Esophagus mucosa (tissue), 1 donor: ENCODE measurements around the gene OXCT1. TPM values are rescaled to one million over a fixed set of nuclear protein-coding genes. Genes with fewer than 3 reads are reported as not detected.
A peak's percentile ranks its signal among the peaks of the same experiment; 100 is the strongest.
"Not testable (repeated sequence)": the region's sequence is repeated elsewhere in the genome, so short reads cannot be mapped to it uniquely, and the experiment has no call there.

Experiments used
- ATAC-seq: fragments of 200-7000 bp; cut with Tn5 transposase; one replicate; pipeline ENCODE4 v1.9.1; 2020
- total RNA-seq: library from RNA; stranded (reverse); gene quantifications from one replicate; pipeline ENCODE4 v1.2.4, GENCODE V29; 2023
- donor health status: DM: yes; HTN: yes; CAD: no.

Gene OXCT1
- total RNA-seq, 1 donor from 2014 or later: 27.0 TPM

- ATAC-seq: no peak
These were observed 98.2 kb downstream of the OXCT1 start for GRCh38 chr5:41772056-41772455.

- ATAC-seq: no peak
These were observed 99.4 kb downstream of the OXCT1 start for GRCh38 chr5:41770799-41771198.

GRCh38 chr5:41768692-41769091 lies 101.5 kb downstream of the OXCT1 start:
- no peak for ATAC-seq

DNA sequence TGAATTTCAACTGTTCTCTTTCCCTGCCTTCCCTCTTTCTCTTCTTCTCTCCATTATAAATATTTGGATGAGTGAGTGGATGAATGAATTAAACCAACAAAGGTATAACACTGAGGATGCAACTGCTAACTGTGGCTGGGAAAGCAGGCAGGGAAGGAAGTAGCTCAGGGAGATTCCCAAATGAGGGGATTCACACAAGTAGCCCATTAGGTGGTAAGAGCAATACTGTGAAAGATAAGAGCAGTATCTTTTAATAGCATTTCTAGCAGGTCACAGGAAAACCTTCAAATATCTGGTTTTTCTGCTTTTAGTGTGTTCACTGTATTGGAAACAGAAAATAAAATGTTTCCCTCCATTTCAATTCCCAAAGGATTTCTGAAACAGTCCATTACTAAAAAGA lies 105.6 kb downstream of the OXCT1 start:
- ATAC-seq: no peak

DNA sequence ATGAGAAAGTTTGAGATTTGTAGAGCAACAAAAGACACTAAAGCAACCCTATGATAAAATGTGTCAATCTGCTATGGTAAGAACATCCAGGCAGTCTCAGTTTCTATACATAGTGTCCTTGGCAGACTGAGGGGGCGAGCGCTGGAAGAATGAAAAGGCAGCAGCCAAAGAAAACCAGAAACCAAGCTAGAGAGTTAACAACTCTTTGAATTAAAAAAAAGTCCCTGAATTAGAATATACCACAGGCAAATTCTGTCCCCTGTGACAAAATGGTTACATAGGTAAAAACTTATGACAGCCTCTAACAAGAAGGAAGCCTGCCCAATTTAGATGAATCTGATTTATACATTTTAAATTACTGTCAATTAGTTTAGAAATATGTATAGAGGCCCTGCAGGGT lies 106.7 kb downstream of the OXCT1 start:
- ATAC-seq: no peak

GRCh38 chr5:41763081-41763480 lies 107.1 kb downstream of the OXCT1 start:
- no peak for ATAC-seq

GRCh38 chr5:41762426-41762825 lies 107.8 kb downstream of the OXCT1 start:
- no peak for ATAC-seq

- ATAC-seq: no peak
These were observed 108.6 kb downstream of the OXCT1 start for GRCh38 chr5:41761663-41762062.

GRCh38 chr5:41755705-41756104 lies 114.5 kb downstream of the OXCT1 start:
- ATAC-seq: no peak

DNA sequence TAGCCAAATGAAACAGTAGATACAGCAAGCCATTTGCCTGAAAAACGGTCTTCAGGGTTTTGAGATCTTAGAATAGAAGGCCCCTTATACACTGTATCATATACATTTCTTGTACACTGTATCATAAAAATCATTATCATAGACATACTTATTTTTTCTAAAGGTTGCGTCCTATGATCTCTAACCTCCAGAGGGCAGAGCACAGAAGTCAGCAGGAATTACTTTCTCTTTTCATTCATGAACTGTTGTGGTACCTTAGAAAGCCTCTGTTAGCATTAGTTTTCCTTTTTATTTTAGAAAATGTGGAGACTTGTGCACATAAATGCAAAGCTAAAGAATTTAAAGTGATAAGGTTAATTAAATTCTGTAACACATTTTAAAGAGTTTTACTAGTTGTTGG lies 115.4 kb downstream of the OXCT1 start:
- ATAC-seq: no peak

DNA sequence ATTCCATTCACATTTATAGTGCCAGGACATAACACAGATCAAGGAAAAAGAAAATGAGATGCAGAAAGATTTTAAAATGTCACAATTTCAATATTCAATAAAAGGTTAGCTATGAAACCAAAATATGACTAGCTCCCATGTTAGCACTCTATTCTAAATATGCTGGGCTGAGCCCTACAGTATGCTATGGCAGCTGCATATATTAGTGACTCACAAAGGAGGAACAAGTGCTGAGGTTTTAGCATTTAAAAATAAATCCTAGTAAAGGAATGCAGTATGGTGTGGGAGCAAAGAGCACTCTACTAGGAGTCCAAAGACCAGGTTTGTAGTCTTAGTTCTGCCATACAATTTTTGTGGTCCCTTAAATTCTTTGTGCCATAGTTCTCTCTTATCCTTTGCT lies 118.4 kb downstream of the OXCT1 start:
- ATAC-seq: peak; percentile 66

GRCh38 chr5:41748631-41749030 lies 121.6 kb downstream of the OXCT1 start:
- ATAC-seq: peak; percentile 80

DNA sequence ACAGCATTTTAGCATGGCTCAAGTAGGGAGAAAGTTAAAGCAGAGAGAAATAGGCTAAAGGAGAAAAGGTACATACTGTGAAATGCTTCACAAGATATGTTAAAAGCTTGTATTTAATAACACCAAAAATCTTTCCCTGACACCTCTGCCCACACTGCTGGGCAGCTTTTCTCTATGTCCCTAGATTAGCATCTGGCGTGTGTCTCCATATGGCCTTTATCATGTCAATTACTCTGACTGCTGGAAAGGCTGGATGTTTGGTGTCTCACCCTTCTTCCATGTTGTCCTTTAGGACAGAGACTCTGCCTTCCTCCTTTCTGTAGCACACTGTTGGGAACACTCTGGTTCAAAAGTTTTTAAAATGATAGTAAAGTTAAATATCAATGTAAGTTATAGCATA lies 122.5 kb downstream of the OXCT1 start:
- ATAC-seq: no peak

DNA sequence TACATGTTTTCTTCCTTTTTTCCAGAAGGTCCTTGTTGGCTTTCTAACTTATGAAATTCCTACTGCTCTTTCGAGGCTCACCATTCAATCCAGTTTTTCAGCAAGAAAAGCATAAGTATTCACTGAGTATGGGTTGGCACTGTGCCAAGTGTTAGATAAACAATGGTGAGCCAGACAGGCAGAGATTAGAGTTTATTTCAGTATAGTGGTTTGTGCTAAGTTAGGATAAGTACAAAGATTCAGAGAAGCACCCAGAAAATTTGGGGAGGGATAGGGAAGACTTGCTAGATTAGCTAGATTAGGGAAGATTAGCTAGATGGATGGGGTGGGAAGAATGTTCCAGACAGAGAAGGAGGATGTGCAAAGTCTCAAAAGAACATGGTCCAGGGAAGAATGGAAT lies 122.9 kb downstream of the OXCT1 start:
- no peak for ATAC-seq

GRCh38 chr5:41742608-41743007 lies 127.6 kb downstream of the OXCT1 start:
- ATAC-seq: not testable (repeated sequence)

DNA sequence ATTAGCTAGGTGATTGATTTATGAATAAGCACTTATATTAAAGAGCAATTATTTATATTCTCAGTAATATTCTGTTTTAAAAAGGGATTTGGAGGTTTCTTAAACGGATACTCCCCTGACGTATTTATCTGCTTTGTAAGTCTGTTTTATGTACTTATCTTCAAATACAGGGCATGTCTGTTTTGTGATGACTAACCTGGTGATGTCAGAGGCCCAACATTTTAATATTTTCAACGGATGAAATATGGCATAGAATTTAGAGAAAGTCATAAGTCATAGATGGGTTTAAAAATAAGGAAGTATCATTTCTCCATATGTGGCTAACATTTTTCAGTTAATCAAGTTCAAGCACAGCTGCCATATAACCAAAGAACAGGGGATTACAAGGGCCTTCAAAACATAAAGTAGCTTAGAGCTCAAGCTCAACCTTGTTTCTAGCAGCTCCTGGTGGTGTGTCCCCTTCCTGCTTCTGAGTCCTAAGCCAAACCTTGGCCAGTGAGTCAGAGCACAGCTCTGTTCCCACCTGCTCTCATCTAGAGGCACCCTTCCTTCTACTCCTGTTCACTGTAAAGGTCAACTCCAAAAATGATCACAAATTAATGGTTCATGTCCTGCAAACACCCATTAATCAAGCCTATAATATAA lies 131.4 kb downstream of the OXCT1 start:
- no peak for ATAC-seq

DNA sequence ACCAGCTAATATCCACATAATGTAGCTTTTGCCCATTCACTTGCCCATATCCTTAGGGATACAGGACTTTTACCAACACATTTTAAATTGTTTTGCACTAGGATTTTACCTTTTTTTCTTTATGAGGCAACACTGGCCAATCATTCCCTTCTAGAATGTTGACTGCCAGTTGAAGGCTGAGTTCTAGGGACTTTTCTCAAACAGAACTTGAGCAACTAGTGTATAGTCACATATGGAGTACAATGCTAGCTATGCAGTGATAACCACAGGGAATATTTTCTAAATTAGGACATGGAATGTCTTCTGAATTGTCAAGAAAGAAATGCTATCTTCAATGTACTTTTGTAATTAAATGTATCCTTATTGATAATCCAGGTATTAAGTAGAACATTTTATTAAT lies 133.6 kb downstream of the OXCT1 start:
- ATAC-seq: no peak

DNA sequence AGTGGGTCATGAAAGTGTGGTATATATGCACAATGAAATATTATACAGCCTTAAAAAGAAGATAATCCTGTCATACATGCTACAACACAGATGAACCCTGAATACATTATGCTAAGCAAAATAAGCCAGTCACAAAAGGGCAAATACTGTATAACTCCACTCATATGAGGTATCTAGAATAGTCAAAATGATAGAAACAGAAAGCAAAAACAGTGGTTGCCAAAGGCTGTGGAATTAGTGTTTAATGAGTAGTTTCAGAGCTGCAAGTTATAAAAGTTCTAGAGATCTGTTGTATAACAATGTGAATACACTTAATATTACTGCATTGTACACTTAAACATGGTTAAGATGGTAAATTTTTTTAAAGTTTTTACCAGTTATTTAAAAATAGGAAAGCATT lies 135.0 kb downstream of the OXCT1 start:
- no peak for ATAC-seq

DNA sequence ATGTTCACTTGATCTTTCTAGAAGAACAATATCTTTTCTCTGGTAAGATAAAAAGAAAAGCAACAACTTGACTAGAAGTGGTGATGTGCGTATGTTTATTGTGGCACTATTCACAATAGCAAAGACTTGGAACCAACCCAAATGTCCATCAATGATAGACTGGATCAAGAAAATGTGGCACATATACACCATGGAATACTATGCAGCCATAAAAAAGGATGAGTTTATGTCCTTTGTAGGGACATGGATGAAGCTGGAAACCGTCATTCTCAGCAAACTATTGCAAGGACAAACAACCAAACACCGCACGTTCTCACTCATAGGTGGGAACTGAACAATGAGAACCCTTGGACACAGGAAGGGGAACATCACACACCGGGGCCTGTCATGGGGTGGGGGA lies 140.8 kb downstream of the OXCT1 start:
- not testable (repeated sequence) for ATAC-seq

- no peak for ATAC-seq
These were observed 141.9 kb downstream of the OXCT1 start for GRCh38 chr5:41728281-41728680.

GRCh38 chr5:41722359-41722950 lies 147.8 kb downstream of the OXCT1 start:
- ATAC-seq: no peak

DNA sequence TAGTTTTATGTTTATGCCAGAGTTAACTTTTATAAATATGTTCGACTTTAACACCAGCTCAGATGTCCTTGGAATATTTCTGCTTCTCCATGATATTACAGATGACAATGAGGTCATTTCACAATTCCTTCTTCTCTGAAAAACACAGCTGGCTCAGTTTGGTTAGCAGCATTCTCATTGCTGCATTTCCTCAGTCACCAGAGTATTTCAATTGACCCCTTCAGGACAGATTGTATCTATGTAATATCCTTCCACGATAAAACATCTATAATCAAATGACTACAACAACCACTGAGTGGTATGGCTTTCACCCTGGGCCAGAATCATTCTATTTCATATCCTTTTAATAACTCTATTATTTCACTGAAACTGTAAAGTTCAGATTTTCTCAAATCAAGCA lies 148.7 kb downstream of the OXCT1 start:
- ATAC-seq: no peak

DNA sequence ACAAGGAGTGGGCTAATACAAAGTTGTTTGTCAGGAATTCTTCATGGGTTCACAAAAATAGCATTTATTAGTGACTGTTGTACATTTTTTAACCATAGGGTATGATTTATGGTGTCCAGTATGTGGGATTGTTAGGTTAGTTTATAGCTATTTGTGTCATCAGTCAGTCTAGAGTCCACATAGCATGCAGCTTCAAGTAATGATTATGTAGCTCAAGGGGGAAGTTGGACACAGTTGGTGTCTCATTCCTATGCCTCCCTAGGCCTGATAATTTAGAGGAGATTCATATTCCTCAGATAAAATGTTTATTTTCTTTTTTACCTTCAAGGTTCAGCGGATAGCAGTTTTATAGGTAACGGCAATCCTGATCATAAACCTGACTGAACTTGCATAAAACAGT lies 153.8 kb downstream of the OXCT1 start:
- ATAC-seq: no peak

- not testable (repeated sequence) for ATAC-seq
These were observed 155.8 kb downstream of the OXCT1 start for GRCh38 chr5:41714446-41714845.

GRCh38 chr5:41708604-41708940 lies 161.7 kb downstream of the OXCT1 start:
- peak; percentile 63 for ATAC-seq
